Ammon's horn (tissue), 1 donor: Measurements from ENCODE around the gene CDH18.

Experiments used
- DNase-seq: peaks from one replicate; pipeline ENCODE4 v3.0.0-alpha.2; 2016; ENCODE audit warnings: low spot score

The CDH18 gene

DNA sequence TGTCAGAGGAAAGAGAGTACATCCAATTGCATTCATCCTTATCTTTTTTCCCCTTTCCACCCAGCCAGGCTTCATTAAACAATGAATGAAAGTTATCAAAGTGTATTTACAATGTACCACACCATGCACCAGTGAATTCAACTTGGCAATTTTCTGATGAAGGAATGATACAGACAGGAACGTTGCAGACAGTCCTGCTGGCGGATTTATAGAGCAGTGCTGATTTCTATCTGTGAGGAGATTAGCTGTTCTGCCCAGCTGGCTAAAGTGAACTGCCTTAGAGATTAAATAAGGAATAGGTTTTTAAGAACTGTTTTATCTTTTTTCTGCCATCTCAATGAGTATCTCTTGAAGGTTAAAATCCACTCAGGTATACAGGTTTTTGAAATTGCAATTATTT lies 403.9 kb downstream of the CDH18 start:
- no peak for DNase-seq

DNA sequence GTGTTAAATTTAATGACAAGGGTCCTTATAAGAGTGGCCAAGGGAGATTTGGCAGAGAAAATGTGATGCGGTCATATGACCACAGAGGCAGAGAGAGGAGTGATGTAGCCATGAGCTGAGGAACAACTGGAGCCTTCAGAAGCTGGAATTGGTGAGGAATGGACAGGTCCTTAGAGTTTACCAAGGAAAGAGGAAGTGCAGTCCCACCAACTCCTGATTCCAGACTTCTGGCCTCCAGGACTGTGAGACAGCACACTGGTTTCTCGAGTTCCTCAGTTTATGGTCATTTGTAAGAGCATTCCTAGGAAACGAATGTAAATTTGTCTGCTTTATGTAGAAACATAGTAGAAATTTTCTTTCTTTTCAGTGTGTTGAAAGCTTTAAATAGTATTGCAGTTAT lies 410.1 kb downstream of the CDH18 start:
- no peak for DNase-seq

DNA sequence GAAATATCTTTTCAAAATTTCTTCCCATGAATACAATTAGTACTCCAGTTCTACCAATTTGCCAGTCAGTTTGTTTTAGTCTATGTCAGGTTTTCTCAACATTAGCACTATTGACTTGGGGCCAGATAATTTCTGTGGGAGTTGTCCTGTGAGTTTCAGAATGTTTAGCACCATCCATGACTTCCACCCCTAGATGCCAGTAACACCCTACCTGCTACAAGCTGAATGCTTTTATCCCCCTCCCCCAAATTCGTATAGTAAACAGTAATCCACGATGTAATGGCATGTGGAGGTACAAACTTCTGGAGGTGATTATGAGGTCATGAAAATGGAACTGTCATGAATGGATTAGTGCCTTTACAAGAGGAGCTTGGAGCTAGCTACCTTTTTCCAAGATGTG lies 420.0 kb downstream of the CDH18 start:
- DNase-seq = no peak

DNA sequence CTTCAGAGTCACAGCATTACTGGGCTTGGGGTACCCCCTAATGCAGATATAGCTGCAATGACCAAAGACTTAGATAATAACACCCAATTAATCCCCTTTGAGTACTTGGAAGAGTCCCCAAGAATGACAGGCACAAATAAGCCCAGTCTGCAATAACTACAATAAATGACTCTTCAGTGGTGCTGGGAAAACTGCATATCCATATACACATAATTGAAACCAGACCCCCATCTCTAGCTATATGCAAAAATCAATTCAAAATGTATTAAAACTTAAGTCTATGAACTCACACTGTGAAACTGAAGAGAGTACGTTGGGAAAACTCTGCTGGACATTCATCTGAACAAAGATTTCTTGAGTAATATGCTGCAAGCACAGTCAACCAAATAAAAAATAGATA lies 422.5 kb downstream of the CDH18 start:
- no peak for DNase-seq

DNA sequence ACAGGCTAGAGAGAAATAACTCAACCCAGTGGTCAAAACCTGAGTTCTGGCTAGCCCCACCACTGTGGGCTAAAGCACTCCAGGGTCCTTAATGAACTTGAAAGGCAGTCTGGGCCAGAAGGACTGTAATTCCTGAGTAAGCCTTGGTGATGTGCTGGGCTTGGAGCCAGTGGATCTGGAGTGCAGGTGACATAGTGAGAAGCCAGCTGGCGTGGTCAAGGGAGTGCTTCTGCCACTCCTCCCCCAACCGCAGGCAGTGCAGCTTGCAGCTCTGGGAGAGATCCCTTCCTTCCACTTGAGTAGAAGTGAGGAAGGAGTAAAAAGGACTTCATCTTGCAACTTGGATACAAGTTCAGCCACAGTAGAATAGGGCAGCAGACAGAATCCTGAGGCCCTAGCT lies 424.0 kb downstream of the CDH18 start:
- DNase-seq = no peak

DNA sequence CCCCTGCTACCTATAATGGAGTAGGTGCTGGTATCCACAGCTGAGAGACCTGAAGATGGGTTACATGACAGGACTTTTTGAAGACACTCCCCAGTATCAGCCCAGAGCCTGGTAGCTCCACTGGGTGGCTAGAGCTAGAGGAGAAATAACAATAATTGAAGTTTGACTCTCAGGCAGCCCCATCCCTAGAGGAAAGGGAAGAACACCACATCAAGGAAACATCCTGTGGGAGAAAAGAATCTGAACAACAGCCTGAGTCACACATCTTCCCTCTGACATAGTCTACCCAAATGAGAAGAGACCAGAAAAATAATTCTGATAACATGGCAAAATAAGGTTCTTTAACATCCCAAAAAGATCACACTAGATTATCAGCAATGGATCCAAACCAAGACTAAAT lies 432.1 kb downstream of the CDH18 start:
- DNase-seq = no peak

DNA sequence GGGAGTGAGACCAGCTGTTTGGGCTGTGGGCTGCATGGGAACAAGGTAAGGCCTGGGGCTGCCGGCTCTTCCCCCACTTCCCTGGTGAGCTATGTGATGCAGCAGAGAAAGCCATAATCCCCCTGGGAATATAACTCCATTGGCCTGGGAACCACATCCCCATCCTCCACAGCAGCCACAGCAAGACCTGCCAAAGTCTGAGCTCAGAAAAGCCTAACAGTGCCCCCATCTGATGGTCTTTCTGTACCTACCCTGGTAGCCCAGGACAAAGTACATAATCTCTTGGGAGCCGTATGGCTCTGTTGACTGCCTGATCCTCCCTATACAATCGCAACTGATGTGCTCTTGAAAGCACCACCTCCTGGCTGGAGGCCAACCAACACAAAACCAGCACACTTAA lies 432.6 kb downstream of the CDH18 start:
- DNase-seq = no peak

DNA sequence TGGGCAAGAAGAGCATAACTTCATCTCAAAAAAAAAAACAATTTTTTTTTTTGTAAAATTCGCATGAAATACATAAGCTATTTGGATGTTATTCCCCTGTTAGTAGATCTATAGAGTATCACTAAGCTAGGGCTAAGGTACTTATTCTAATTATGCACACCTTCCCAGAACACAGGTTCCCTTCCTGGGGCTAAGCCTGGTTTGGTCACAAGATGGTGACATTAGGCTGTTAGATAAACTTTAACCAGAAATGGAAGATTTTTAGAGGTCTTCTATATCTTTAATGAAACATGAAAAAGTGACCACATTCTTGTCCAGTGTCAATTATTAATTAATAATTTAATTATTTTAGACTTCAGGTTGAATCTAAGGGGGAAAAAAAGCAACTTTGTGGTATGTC lies 433.5 kb downstream of the CDH18 start:
- no peak for DNase-seq

DNA sequence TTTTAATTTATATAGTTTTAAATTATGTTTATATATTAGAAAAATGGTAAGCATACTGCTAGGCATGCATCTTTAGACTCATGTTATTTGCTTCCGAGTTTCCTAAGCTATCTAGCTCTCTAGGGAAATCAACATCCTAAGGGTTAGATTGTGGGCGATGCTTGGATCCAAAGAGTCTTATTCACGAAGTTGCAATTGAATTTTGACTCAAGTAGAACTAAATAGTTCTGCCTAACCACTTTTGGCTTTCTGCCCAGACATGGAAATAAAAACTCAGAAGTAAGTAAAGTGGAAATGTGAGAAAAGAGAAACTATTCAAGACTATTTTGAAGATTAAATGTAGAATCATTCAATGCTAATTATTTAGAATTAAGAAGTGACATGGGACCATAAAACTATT lies 440.4 kb downstream of the CDH18 start:
- DNase-seq = peak; percentile 7

DNA sequence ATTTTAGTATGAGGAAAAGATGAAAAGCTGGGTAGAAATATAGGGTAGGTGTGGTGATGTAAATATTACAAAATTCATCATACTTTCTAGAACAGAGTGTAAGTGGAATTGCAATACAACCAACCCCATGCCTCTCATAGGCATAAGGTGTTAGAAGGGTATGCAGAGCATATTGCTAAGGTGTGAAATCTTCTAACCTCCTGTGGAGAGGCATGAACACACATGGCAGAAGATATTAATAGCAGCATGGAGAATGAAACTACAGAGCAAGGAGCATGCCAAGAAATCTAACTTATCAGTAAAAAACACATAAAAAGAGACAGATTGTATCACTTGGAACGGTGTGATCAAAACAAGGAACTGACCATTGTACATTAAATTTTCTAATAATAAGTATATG lies 441.5 kb downstream of the CDH18 start:
- no peak for DNase-seq

DNA sequence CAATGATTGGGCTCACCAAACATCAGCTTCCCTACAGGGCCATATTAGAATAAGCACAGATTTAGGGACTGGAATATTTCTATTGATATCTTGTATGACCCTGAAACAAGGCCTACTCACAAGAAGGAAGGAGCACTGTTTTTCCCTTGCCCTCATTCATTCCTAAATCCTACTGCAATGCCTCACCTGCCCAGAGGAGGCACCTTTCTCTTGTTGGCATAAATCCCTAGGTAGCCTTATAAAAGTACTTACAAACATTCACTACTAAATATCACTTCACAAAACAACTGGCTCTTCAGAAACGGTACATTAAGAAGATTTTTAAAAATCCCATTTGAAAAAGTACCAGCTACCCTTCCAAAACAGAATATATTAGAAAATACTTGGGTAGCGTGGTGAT lies 449.4 kb downstream of the CDH18 start:
- no peak for DNase-seq

DNA sequence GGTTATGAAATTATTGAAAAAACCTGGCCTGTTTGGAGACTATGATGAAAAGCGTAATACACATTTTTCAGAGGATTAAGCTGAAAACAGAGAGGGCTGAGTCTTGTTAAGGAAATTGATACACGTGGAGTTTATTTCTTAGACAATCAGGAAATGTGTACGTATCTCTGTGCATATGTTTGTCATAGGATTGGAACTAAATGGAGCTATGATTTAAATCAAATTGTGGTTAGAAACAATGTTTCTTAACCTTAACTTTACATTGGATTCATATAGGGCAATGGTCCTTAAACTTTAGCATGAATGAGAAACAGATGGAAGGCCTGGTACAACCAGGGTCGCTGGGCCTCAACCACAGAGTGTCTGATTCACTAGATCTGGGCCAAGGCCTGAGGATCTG lies 451.6 kb downstream of the CDH18 start:
- DNase-seq = no peak

DNA sequence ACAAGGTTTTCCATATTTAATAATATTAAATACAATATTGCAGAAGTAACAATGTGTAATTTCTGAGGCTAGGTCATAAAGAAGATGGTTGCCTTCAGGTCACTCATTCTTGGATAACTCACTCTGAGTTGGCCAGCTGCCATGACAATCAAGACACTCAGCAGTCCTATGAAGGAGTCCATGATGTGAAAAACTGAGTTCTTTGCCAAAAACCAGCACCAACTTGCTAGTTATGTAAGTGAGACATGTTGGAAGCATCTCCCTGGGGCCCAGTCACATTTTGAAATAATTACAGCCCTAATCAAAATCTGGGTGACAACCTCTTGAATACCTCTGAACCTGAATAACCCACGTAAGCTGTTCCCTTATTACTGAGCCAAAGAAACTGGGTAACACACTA lies 453.2 kb downstream of the CDH18 start:
- DNase-seq = no peak

DNA sequence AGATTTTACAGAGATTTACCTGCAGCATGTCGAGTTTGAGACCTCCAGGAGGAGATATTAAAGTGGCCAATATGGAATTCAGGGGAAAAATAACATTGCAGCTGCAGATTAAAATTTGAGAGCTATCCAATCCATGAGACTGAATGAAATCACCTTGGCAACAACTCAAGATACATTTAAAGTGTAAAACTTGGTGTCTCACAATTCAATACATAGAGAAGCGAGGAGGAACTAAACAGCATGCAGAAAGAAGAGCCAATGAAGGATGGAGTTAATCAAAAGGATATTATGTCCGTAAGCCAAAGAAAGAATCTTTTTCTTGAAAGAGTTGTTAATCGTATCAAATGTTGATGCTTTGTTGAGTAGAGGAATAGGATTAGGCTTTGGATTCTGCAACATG lies 455.1 kb downstream of the CDH18 start:
- DNase-seq = no peak

DNA sequence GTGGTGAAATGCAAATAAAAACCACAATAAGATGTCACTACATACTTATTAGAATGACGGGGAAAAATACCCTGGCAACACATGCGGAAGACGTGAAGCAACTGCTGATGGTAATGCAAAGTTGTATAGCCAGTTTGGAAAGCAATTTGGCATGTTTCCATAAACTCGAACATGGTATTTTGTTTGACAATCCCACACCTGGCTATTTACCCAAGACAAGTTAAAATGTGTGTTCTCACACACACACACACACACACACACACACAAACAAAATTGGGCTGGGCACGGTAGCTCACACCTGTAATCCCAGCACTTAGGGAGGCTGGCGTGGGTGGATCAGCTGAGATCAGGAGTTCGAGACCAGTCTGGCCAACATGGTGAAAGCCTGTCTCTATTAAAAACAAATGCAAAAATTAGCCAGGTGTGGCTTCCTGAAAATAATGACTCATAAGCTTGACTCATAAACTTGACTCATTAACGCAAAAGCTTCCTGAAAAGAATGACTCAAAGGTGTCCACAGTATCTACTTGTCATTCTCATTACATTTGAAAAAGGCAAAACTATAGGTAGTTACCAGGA lies 456.5 kb downstream of the CDH18 start:
- no peak for DNase-seq

DNA sequence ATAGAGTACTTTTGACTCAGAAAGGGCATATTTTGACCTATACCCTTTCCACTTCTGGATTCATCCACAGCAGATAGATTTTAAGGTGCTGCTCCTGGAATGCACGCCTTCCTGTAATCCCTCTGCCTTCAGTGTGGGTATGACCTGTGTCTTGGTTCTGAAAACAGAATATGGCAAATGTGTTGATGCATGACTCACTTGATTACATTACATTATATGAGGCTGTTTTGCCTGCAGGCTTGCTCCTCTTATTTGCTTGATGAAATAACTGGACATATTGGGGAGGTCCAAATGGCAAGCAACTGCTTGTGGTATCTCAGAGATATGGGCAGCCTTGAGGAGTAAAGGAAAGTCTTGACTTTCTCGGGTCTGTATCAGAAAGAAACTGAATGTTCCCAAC lies 468.6 kb downstream of the CDH18 start:
- no peak for DNase-seq

DNA sequence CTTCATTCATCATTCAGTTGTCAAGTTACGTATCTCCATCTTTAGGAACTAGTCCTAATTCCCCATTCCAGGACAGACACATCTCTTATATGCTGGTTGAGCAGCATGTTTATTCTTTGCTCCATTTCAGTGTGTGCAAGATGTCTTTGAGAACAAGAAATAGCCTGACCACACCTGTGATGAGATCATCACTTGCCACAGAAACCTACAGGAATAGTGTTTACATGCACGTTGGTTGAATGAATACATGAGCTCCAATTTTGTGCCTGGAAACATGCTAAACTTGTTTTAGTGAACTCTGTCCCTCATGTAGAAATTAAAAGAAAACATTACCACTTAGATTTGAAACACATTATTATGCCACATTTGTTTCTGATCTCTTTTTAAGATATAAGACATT lies 489.1 kb downstream of the CDH18 start:
- no peak for DNase-seq

DNA sequence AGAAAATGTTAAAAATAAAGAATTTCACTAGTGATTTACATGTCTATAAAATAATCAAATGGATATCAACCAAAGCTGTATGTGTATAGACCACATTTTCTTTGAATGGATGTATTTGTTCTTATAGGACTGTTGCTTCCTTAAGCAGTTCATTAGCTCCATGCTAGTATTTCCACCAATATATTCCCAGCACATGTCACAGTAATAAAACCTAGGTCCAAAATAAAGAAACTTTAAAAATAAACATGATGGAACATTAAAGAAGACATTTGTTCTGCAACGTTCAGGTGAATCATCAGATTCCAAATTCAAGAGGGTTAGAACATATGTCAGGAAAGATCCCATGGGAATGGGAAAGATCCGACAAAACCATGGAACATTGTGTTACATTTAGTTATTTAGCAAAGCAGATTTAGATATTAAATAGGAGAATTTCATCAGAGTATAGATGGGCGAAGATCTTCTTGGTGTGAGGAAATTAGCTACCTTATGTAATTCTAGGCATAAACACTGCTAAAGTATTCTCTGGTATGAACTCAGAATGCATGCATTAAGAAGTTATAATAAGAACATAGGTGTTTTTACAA lies 490.7 kb downstream of the CDH18 start:
- DNase-seq = no peak

DNA sequence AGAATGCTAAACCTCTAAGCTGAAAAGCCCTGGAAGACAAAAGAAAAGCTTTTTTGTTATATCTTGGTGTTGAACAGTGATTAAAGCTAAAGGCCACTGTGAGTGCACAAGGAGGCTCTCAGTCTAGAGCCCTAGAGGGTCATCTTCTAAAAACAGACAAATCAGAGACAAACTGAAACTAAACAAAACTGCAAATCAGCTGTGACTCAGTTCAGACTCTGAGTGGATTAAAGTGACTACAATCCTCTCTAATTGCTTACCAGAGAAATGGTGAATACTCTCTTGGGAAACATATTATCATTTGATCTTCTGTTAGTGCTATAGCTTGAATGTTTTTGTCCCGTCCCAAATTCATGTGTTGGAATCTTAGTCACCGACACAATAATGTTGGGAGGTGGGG lies 491.9 kb downstream of the CDH18 start:
- no peak for DNase-seq

DNA sequence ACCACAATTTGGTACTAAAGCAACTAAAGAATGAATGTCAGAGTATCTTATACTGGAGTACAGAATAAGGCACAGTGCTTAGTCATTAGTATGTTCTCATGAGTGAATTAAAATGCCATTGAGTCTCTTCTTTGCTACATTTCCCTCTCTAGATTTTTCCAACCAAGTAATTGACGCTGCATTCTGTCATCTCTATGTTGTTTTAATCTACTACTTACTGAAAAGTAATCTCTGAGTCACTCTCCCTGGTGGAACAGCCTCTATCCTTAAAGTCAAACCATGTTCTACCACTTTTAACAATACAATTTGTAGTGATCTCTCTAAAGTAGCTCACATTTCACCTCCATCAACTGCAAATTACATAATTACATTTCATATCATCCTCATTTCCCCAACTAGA lies 495.1 kb downstream of the CDH18 start:
- no peak for DNase-seq

DNA sequence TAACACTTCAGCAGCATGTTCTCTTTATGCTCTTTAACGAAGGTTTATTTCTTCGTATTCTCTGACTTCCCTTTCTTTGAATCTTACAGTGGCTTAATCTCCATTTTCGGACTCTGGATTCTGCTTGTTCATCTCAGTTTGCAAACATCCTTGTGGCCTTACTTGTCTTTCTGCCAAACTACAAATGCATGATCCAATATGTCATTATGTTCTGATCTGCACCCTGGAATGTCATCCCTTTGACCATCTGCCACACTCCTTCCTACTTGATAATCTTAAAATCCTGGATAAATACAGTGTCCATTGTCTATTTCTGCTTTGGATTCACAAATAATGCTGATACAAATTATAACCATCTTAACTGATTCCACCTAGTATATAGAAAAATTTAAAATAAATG lies 499.2 kb downstream of the CDH18 start:
- DNase-seq = no peak

DNA sequence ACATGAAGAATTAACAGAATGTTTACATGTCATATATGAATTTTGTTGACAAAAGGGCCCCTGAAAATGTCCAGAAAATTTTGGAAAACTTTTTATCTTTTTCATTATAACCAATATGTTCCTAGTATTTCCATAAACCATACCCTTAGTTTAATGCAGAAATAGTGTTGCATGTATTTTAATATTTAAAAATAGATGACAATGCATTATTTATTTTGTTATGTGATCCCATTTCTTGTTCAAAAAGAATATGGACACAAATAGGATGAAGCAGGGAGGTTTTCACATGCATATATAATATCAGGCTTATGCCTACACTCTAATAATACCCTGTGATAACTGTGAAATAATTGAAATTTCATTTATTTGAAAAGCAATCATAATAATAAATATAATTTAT lies 500.5 kb downstream of the CDH18 start:
- DNase-seq = no peak

DNA sequence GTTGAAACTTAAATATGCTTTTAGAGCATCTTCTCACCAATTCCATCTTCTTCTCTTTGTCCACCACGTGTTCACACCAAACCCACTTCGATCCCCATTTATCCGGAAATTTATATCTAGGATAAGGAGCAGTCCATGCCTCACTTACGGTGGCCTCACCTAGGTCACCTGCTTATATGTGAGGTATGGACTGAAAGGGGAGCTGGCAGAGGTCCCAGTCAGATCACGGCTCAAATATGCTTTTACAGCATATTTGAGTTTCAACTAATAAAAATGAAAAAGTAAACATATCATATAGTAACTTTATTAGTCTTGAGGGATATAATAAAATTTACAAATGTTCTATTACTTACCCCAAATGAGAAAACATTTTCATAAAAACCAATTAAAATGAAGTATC lies 508.4 kb downstream of the CDH18 start:
- no peak for DNase-seq

DNA sequence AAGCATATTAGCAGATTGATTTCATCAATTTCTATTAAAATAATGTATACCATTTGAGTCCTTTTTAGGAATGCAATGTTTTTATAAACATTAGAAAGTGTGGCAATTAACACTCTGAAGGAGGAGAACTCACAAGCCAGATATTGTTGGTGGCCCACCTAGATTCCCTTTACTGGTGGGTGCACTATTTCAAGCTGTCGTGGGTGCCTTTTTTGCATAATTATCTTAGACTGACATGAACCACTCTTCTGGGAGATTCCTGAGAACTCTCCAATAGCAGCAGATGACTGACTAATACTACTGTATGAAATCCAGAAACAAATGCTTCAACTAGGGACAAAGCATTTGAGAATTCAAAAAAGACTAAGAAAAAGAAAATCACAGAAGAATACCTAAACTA lies 526.0 kb downstream of the CDH18 start:
- DNase-seq = no peak

DNA sequence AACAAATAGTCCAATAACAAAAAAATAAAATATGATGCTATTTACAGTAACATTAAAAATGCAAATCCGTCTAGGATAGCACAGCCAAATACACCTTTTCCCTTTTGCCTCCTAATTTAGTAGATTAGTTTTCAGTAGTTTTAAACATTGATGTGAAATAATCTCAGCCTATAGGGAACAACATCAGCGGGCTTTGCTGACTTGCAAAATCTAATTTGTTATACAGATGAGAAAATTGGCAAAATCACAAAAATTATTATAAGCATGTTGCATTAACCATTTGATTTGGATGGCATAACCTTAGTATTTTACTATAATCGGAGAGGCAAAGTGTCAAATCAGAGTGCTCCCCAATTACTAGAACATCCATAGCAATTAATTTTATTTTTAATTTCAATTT lies 563.5 kb downstream of the CDH18 start:
- DNase-seq = no peak
